Peyer's patch (tissue), 4 donors: Measurements from ENCODE around the gene PLA2G2F.

ENCODE experiments used
- CTCF ChIP-seq, 6 experiments: fragments of 450-650 bp in 4 of 6; fragments of 200-600 bp in 2 of 6; sonication (generic) in 1 of 6; IDR thresholded peaks; one replicate each; pipeline ENCODE4 v1.5.1; 2017 to 2019; ENCODE audit warnings: antibody characterized with exemption in 6 of 6, mild to moderate bottlenecking in 3 of 6, moderate library complexity in 1 of 6
- POLR2A ChIP-seq, 2 donors: fragments of 450-650 bp; IDR thresholded peaks; one replicate each; pipeline ENCODE4 v1.5.1; 2017; ENCODE audit warnings: antibody characterized with exemption in 2 of 2, mild to moderate bottlenecking in 2 of 2, moderate library complexity in 2 of 2

- TF ChIP-seq POLR2A (IDR thresholded peaks at IDR 0.05) = no peak
- no peak for TF ChIP-seq CTCF (IDR thresholded peaks at IDR 0.05)
Observed at GRCh38 chr1:20187813-20188454, 48.8 kb downstream of the PLA2G2F start.
